Osteocyte (in vitro differentiated cells): ENCODE measurements around the gene ANKRD27. TPM values are rescaled to one million over a fixed set of nuclear protein-coding genes. Genes with fewer than 3 reads are reported as not detected.

Source experiments
- DNase-seq: peaks from one replicate; pipeline ENCODE4 v3.0.0; 2021; ENCODE audit warnings: mixed read lengths; ENCODE audit not compliant: unreplicated experiment; ENCODE audit errors: extremely low spot score
- H3K27ac Mint-ChIP-seq: one replicate; pipeline ENCODE4 v1.8.0; 2021; ENCODE audit warnings: mild to moderate bottlenecking, mixed read lengths; ENCODE audit not compliant: unreplicated experiment
- H3K27me3 Mint-ChIP-seq: one replicate; pipeline ENCODE4 v1.8.0; 2021; ENCODE audit warnings: mixed read lengths; ENCODE audit not compliant: unreplicated experiment
- H3K36me3 Mint-ChIP-seq: one replicate; pipeline ENCODE4 v1.8.0; 2021; ENCODE audit warnings: mixed read lengths; ENCODE audit not compliant: unreplicated experiment
- H3K4me1 Mint-ChIP-seq: one replicate; pipeline ENCODE4 v1.8.0; 2021; ENCODE audit warnings: mixed read lengths; ENCODE audit not compliant: unreplicated experiment
- H3K4me3 Mint-ChIP-seq: one replicate; pipeline ENCODE4 v1.8.0; 2021; ENCODE audit warnings: mild to moderate bottlenecking, moderate library complexity, mixed read lengths; ENCODE audit not compliant: unreplicated experiment
- H3K9me3 Mint-ChIP-seq: one replicate; pipeline ENCODE4 v1.8.0; 2021; ENCODE audit warnings: mixed read lengths; ENCODE audit not compliant: unreplicated experiment
- CTCF ChIP-seq: fragments of 200-600 bp; sonication (generic); IDR thresholded peaks from 2 replicates; pipeline ENCODE4 v1.5.0; 2021; ENCODE audit warnings: antibody characterized with exemption, mild to moderate bottlenecking, moderate library complexity
- total RNA-seq: library from RNA; stranded (reverse); gene quantifications from 2 replicates; pipeline ENCODE4 v1.2.1, GENCODE V29; 2021

ANKRD27 gene
- total RNA-seq, 1 donor from 2014 or later = 24.1 TPM

- H3K27me3 Mint-ChIP-seq = no peaks in the 10 kb centered on the region
- no peaks in the 10 kb centered on the region for H3K4me1 Mint-ChIP-seq
- H3K4me3 Mint-ChIP-seq = no peak overlapping the region
- TF ChIP-seq CTCF = no peak
- H3K27ac Mint-ChIP-seq = no peak overlapping the region
- peaks cover 30% of the 10 kb centered on the region for H3K36me3 Mint-ChIP-seq
- no peak for DNase-seq
- no peaks in the 10 kb centered on the region for H3K9me3 Mint-ChIP-seq
These were observed 48.0 kb downstream of the ANKRD27 start for GRCh38 chr19:32626969-32627368.

GRCh38 chr19:32624410-32624809 lies 50.6 kb downstream of the ANKRD27 start:
- Mint-ChIP-seq H3K4me3 (no peak overlapping the region), H3K27ac (no peak overlapping the region), H3K4me1 (no peaks in the 10 kb centered on the region), H3K27me3 (no peaks in the 10 kb centered on the region), H3K36me3 (peaks cover 40% of the 10 kb centered on the region), H3K9me3 (no peaks in the 10 kb centered on the region)
- no peak for TF ChIP-seq CTCF
- no peak for DNase-seq

GRCh38 chr19:32622002-32622401 lies 53.0 kb downstream of the ANKRD27 start:
- Mint-ChIP-seq H3K4me3 (no peak overlapping the region), H3K4me1 (no peaks in the 10 kb centered on the region), H3K27ac (no peak overlapping the region), H3K27me3 (no peaks in the 10 kb centered on the region), H3K36me3 (peaks cover 44% of the 10 kb centered on the region), H3K9me3 (no peaks in the 10 kb centered on the region)
- no peak for DNase-seq
- no peak for TF ChIP-seq CTCF

GRCh38 chr19:32619051-32619685 lies 55.8 kb downstream of the ANKRD27 start:
- no peak for TF ChIP-seq CTCF
- Mint-ChIP-seq H3K4me3 (no peak overlapping the region), H3K36me3 (peaks cover 48% of the 10 kb centered on the region)

GRCh38 chr19:32615569-32615968 lies 59.4 kb downstream of the ANKRD27 start:
- peaks cover 7% of the 10 kb centered on the region for H3K4me1 Mint-ChIP-seq
- H3K27ac Mint-ChIP-seq = no peak overlapping the region
- H3K9me3 Mint-ChIP-seq = no peaks in the 10 kb centered on the region
- TF ChIP-seq CTCF = no peak
- no peaks in the 10 kb centered on the region for H3K27me3 Mint-ChIP-seq
- no peak for DNase-seq
- no peak overlapping the region for H3K4me3 Mint-ChIP-seq
- peaks cover 41% of the 10 kb centered on the region for H3K36me3 Mint-ChIP-seq

More at GRCh38 chr19:32619051-32619685, 55.8 kb downstream of the ANKRD27 start:
- DNase-seq = no peak
- Mint-ChIP-seq H3K4me1 (no peaks in the 10 kb centered on the region), H3K27ac (no peak overlapping the region), H3K9me3 (no peaks in the 10 kb centered on the region), H3K27me3 (no peaks in the 10 kb centered on the region)
